ENCODE measurements around the gene ITGB3BP.
"Not testable (repeated sequence)": the region's sequence is repeated elsewhere in the genome, so short reads cannot be mapped to it uniquely, and the experiment has no call there.

ITGB3BP gene

GRCh38 chr1:63522891-63523728, at the start of gene ITGB3BP, which contains the start of gene EFCAB7:
Gene ITGB3BP, minus strand, starts transcription at chr1:63523225. Its CDS starts 92 bp downstream, at chr1:63523133.
Gene EFCAB7, plus strand, starts transcription at chr1:63523525. Its CDS starts 2,048 bp downstream, at chr1:63525573.
- DNase-seq (ENCODE audit: extremely low read depth in 1 of 2, low read depth in 1 of 2), result peak; percentile 59 to 73

DNA sequence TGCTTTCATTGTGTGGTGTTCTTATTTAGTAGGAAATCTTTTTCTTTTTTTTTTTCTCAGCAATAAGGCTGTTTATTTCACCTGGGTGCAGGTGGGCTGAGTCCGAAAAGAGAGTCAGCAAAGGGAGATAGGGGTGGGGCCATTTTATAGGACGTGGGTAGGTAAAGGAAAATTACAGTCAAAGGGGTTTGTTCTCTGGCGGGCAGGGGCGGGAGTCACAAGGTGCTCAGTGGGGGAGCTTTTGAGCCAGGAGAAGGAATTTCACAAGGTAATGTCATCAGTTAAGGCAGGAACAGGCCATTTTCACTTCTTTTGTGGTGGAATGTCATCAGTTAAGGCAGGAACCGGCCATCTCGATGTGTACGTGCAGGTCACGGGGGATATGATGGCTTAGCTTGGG, 49.7 kb upstream of the ITGB3BP start:
- DNase-seq (ENCODE audit: extremely low read depth in 1 of 2, low read depth in 1 of 2), result not testable (repeated sequence)

- DNase-seq (ENCODE audit: extremely low read depth in 1 of 2, low read depth in 1 of 2), result no peak
These were observed 46.8 kb upstream of the ITGB3BP start for GRCh38 chr1:63569640-63570316.

GRCh38 chr1:63569068-63569467, 46.0 kb upstream of the ITGB3BP start:
- DNase-seq (ENCODE audit: extremely low read depth in 1 of 2, low read depth in 1 of 2), result no peak

DNA sequence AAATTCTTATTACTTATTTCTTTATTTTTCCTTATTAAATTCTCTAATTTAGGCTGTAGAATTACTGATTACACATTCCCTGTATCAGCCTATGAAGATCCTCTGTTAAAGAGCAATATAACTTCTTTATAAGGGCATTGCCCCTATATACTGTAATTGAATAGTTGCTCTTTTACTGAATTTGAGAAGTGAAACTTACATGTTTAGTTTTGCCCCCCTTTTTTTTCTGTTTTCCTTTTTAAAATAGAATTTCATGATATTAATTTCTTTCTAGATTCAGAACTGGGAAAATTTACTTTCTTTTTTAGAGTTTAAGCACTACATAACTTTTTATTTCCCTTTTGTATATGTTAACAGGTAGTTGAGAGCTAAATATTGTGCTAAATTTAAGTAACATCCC, 40.7 kb upstream of the ITGB3BP start:
- no peak for DNase-seq (ENCODE audit: extremely low read depth in 1 of 2, low read depth in 1 of 2)

- no peak for DNase-seq (ENCODE audit: extremely low read depth in 1 of 2, low read depth in 1 of 2)
These were observed 36.3 kb upstream of the ITGB3BP start for GRCh38 chr1:63559357-63559756.

DNA sequence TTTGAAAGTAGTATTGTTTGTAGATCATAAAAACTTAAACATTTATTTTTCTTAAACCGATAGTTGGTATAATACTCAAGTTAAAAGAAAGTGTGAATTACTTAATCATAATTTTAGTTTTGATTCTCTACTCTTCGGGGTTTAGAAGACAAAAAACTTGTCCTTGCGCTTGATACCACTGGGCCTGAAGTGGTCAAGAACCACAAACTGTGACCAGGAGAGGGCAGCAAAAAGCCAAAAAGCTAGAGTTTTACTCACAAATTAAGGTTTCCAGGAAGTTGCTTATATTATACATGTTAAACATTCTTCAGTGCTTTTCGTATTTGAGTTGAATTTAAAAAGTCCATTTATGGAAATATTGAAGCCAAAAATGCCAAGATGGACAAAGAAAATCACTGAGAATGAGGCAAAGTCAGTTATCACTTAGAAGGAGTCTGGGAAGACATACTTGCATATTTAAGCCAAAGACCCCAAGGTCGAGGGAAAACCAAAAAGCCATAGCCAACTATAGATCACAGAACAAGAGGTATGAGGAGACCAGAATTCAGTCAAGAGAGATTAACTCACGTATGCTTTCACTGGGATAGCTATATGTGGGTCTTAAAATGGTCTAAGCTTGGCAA, 34.5 kb upstream of the ITGB3BP start:
- DNase-seq (ENCODE audit: extremely low read depth in 1 of 2, low read depth in 1 of 2), result no peak

GRCh38 chr1:63555480-63555879, 32.5 kb upstream of the ITGB3BP start:
- DNase-seq (ENCODE audit: extremely low read depth in 1 of 2, low read depth in 1 of 2), result no peak

GRCh38 chr1:63548877-63549276, 25.9 kb upstream of the ITGB3BP start:
- DNase-seq (ENCODE audit: extremely low read depth in 1 of 2, low read depth in 1 of 2), result no peak

DNA sequence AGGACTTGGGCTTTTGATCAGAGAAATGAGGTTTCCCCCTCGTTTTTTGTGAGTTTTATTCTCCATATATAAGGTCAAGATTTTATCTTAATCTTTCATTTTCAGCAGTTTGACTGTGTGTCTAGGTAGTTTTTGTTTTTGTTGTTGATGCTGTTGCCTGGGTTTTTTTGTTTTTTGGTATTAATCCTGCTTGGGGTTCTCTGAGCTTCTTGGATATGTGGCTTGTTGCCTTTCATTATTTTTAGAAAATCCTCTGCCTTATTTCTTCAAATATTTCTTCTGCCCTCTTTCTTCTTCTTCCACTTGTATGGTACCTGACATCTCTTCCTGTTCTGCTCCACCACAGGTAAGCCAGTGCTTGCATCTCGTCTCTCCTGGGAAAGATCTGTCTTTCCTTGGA, 25.3 kb upstream of the ITGB3BP start:
- DNase-seq (ENCODE audit: extremely low read depth in 1 of 2, low read depth in 1 of 2), result no peak

- DNase-seq (ENCODE audit: extremely low read depth in 1 of 2, low read depth in 1 of 2), result no peak
These were observed 24.7 kb upstream of the ITGB3BP start for GRCh38 chr1:63547621-63548294.

- DNase-seq (ENCODE audit: extremely low read depth in 1 of 2, low read depth in 1 of 2), result no peak
These were observed 22.8 kb upstream of the ITGB3BP start for GRCh38 chr1:63545780-63546179.

DNA sequence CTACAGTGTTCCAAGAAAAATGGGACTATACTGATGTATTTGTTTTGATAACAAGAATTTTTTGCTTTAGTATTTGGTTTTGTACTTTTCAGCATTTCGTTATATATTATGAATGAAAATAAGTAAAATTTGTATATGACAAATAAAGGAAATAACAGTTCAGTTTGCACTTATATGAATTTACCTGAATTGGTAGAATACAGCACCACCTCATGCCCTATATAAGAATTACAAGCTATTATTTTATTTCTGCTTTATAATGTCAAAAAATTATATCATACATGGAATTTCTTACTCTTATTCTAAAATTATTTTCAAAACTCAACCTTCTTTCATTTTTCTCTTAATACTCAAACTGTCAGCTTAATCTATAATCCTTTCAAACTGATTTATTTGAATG, 14.9 kb upstream of the ITGB3BP start:
- no peak for DNase-seq (ENCODE audit: extremely low read depth in 1 of 2, low read depth in 1 of 2)

DNA sequence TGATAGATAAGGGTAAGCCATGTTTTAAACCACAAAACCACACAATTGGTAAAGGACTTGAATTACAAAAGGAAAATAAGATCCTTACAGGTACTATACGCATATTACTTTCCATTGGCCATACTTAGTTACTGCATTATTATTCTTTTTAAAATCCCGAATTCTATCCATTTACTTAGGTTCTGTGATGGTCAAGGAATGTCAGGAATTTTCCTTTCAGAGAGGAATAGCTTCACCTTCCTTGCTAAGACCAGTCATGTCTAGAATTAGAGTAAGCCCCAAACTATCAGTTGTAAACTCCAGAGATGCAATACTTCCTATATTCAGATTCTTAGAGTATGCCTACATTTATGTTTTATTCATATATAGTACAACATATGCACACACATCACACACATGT, 14.0 kb upstream of the ITGB3BP start:
- no peak for DNase-seq (ENCODE audit: extremely low read depth in 1 of 2, low read depth in 1 of 2)

DNA sequence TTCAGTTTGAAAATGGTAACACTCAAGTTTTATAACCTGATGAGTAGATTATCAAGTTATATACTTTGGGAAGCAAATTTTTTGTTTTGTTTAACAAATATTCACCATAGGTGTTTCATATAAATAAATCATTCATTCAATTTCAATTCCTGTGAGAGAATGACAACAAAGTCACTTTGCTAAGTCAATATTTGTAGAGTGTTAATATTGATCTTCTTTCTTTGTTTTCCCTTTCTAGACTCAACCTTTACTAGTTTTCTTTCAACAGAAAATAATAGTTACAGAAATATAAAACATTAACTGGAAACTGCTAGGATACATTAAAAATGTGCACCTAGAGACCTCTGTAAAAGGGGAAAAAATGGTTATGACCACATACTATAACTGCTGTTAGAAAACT, 11.4 kb upstream of the ITGB3BP start:
- DNase-seq (ENCODE audit: extremely low read depth in 1 of 2, low read depth in 1 of 2), result no peak

GRCh38 chr1:63533931-63534330, 10.9 kb upstream of the ITGB3BP start:
- DNase-seq (ENCODE audit: extremely low read depth in 1 of 2, low read depth in 1 of 2), result no peak

- no peak for DNase-seq (ENCODE audit: extremely low read depth in 1 of 2, low read depth in 1 of 2)
These were observed 9.7 kb upstream of the ITGB3BP start for GRCh38 chr1:63532727-63533126.

DNA sequence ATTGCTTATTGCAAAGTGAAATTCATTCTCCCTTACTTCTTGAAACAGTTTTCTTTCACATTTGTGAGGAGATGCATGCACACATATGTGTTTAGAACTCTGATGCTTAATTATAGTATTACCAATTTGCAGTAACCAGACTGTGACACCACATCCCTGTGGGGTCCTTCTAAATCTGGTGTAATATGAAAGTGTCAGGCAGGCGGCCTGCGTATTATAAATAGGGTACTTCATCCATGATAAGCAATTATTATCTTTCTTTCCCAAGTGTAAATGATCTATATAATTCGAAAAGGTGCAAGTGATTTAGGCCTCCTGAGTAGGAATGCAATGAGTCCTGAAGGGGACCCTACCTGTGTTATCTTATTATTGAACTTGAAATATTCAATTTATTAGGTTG, 1.2 kb upstream of the ITGB3BP start:
- DNase-seq (ENCODE audit: extremely low read depth in 1 of 2, low read depth in 1 of 2), result no peak

GRCh38 chr1:63523738-63524137, 713 bp upstream of the ITGB3BP start:
- DNase-seq (ENCODE audit: extremely low read depth in 1 of 2, low read depth in 1 of 2), result no peak

DNA sequence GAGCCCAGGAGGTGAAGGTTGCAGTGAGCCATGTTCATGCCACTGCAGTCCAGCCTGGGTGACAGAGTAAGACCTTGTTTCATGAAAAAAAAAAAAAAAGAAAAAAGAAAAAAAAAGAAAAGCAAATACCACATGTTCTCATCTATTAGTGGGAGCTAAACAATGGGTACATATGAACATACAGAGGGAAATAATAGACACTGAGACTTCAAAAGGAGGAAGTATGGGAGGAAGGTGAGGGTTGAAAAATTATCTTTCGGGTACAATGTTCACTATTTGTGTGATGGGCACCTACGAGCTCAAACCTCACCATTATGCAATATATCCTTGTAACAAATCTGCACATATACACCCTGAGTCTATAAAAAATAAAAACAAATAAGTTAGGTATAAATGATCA, 6.4 kb downstream of the ITGB3BP start:
- DNase-seq (ENCODE audit: extremely low read depth in 1 of 2, low read depth in 1 of 2), result no peak

GRCh38 chr1:63512584-63512983, 10.4 kb downstream of the ITGB3BP start:
- DNase-seq (ENCODE audit: extremely low read depth in 1 of 2, low read depth in 1 of 2), result no peak
